HG02798 (cell line): ENCODE results near the gene GBX1.

Experiments used
- ATAC-seq: cut with Tn5 transposase; IDR thresholded peaks from one replicate; pipeline ENCODE4 v1.9.1; 2021; ENCODE audit warnings: mild to moderate bottlenecking; ENCODE audit not compliant: unreplicated experiment, poor library complexity

The GBX1 gene

GRCh38 chr7:151101621-151102396 is 65.7 kb downstream of the GBX1 start:
- no peak for ATAC-seq

- no peak for ATAC-seq
These were observed 66.6 kb downstream of the GBX1 start for GRCh38 chr7:151100921-151101320.

GRCh38 chr7:151099486-151100211 is 67.8 kb downstream of the GBX1 start:
- no peak for ATAC-seq
